ENCODE results near the gene PTTG1IP2. TPM values are rescaled to one million over a fixed set of nuclear protein-coding genes. Genes with fewer than 3 reads are reported as not detected.

PTTG1IP2 gene
- total RNA-seq, 1 experiment from 2014 or later, result not detected

GRCh38 chr7:90532231-90532929 lies 62.9 kb downstream of the PTTG1IP2 start:
- H2AK5ac ChIP-seq (ENCODE audit: insufficient read length, low read length), result no peak overlapping the region
- H3K4me3 Mint-ChIP-seq, result no peak overlapping the region

More at GRCh38 chr7:90532231-90532929, 62.9 kb downstream of the PTTG1IP2 start:
- Mint-ChIP-seq H3K36me3 (ENCODE audit: insufficient read depth in 1 of 3, low read depth in 3 of 3) (no peaks in the 10 kb centered on the region), H3K27me3 (ENCODE audit: low read depth) (no peaks in the 10 kb centered on the region), H3K4me1 (peaks cover 13 to 15% of the 10 kb centered on the region in 2 experiments), H3K27ac (no peak overlapping the region; a peak in 1 of 7 replicates), H3K9me3 (no peaks in the 10 kb centered on the region)
- no peaks in the 10 kb centered on the region for H4K20me1 ChIP-seq (ENCODE audit: control insufficient read depth, insufficient read depth, insufficient read length)
- H2AFZ ChIP-seq (ENCODE audit: low read length), result no peak overlapping the region
- WGBS (ENCODE audit: extremely low coverage, insufficient read length, low lambda C conversion rate), result no CpG with 5 or more reads among the region's 7 CpGs
- H4K8ac ChIP-seq (replicated peaks; ENCODE audit: insufficient read length, low read depth, low read length), result no peak overlapping the region
- no peak overlapping the region for H4K5ac ChIP-seq (ENCODE audit: insufficient read length, low read depth, low read length)
- H2BK5ac ChIP-seq (ENCODE audit: insufficient read length, low read length), result no peak overlapping the region
- H3K27me3 ChIP-seq (ENCODE audit: insufficient read depth, low read length), result no peaks in the 10 kb centered on the region; the same call in 1 of the 2 replicates
- no peak overlapping the region for H3K27ac ChIP-seq (ENCODE audit: insufficient read length, low read depth, low read length)
- H3K23ac ChIP-seq (ENCODE audit: insufficient read length, low read depth, low read length), result no peak overlapping the region
- H3K56ac ChIP-seq (ENCODE audit: insufficient read length, low read depth, low read length), result no peak overlapping the region
- H3K14ac ChIP-seq (ENCODE audit: insufficient read depth, low read length), result no peak overlapping the region
- no peaks in the 10 kb centered on the region for H3K9me3 ChIP-seq (ENCODE audit: control insufficient read depth, low read depth, low read length)
- peaks cover 5% of the 10 kb centered on the region; the same call in 1 of the 2 replicates for H3K4me1 ChIP-seq (ENCODE audit: insufficient read depth, low read length)
- no peak overlapping the region for H3K4ac ChIP-seq (ENCODE audit: low read depth, low read length)
- H3K79me2 ChIP-seq (ENCODE audit: insufficient read depth, low read length), result no peaks in the 10 kb centered on the region
- no peaks in the 10 kb centered on the region for H3K79me1 ChIP-seq (ENCODE audit: insufficient read depth, low read depth, low read length, poor library complexity, severe bottlenecking)
- no peak overlapping the region for H2BK15ac ChIP-seq (ENCODE audit: low read depth, low read length)
- H3K9ac ChIP-seq (ENCODE audit: extremely low read depth, insufficient read length, low read length), result no peak overlapping the region
- H2BK12ac ChIP-seq (ENCODE audit: insufficient read length, low read depth, low read length), result no peak overlapping the region
- no peak for DNase-seq
- no peaks in the 10 kb centered on the region for H3K23me2 ChIP-seq (ENCODE audit: insufficient read length, low read depth, low read length, poor library complexity, severe bottlenecking)
- H2BK120ac ChIP-seq (ENCODE audit: low read depth, low read length, poor library complexity, severe bottlenecking), result no peak overlapping the region
- H3T11ph ChIP-seq (ENCODE audit: low read length), result no peak overlapping the region
- H4K91ac ChIP-seq (ENCODE audit: insufficient read length, low read depth, low read length), result no peak overlapping the region
- TF ChIP-seq CTCF (conservative IDR thresholded peaks at IDR 0.05), result no peak
- H3K18ac ChIP-seq (ENCODE audit: insufficient read length, low read depth, low read length), result no peak overlapping the region
- H3K4me2 ChIP-seq (ENCODE audit: insufficient read depth, insufficient read length, low read length), result no peak overlapping the region
- no peak overlapping the region for H2BK20ac ChIP-seq (ENCODE audit: low read depth, low read length, poor library complexity, severe bottlenecking)

All from H9 (cell line).